ENCODE data around the gene SLIT3.

DNA sequence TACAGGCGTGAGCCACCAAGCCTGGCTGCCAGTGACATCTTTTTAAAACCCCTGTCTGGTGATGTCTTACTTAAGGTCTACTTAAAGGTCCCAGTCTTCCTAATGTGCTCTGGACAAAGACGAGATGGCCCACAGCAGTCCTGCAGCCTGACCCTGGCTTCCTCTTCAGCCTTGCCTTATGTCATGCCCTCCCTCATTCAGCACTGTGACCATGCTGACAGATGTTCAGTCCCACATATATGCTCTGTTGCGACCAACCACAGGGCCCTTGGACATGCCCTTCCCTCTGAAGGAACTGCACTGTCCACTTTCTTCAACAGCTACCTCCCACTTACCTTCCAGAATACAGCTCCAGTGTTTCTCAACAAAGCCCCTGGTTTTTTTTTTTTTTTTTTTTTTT is 548.9 kb downstream of the SLIT3 start:
- no peak for TF ChIP-seq EZH2 (IDR thresholded peaks at IDR 0.05; ENCODE audit: low read depth)
- TF ChIP-seq, protein P1, sequence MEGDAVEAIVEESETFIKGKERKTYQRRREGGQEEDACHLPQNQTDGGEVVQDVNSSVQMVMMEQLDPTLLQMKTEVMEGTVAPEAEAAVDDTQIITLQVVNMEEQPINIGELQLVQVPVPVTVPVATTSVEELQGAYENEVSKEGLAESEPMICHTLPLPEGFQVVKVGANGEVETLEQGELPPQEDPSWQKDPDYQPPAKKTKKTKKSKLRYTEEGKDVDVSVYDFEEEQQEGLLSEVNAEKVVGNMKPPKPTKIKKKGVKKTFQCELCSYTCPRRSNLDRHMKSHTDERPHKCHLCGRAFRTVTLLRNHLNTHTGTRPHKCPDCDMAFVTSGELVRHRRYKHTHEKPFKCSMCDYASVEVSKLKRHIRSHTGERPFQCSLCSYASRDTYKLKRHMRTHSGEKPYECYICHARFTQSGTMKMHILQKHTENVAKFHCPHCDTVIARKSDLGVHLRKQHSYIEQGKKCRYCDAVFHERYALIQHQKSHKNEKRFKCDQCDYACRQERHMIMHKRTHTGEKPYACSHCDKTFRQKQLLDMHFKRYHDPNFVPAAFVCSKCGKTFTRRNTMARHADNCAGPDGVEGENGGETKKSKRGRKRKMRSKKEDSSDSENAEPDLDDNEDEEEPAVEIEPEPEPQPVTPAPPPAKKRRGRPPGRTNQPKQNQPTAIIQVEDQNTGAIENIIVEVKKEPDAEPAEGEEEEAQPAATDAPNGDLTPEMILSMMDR (conservative IDR thresholded peaks at IDR 0.05) = no peak

Measured in PC-9 (cell line).